HG03175 (cell line): ENCODE measurements around the gene AK8.

ENCODE experiments used
- ATAC-seq: cut with Tn5 transposase; IDR thresholded peaks from one replicate; pipeline ENCODE4 v1.9.1; 2021; ENCODE audit warnings: mild to moderate bottlenecking, moderate library complexity; ENCODE audit not compliant: unreplicated experiment

The AK8 gene

DNA sequence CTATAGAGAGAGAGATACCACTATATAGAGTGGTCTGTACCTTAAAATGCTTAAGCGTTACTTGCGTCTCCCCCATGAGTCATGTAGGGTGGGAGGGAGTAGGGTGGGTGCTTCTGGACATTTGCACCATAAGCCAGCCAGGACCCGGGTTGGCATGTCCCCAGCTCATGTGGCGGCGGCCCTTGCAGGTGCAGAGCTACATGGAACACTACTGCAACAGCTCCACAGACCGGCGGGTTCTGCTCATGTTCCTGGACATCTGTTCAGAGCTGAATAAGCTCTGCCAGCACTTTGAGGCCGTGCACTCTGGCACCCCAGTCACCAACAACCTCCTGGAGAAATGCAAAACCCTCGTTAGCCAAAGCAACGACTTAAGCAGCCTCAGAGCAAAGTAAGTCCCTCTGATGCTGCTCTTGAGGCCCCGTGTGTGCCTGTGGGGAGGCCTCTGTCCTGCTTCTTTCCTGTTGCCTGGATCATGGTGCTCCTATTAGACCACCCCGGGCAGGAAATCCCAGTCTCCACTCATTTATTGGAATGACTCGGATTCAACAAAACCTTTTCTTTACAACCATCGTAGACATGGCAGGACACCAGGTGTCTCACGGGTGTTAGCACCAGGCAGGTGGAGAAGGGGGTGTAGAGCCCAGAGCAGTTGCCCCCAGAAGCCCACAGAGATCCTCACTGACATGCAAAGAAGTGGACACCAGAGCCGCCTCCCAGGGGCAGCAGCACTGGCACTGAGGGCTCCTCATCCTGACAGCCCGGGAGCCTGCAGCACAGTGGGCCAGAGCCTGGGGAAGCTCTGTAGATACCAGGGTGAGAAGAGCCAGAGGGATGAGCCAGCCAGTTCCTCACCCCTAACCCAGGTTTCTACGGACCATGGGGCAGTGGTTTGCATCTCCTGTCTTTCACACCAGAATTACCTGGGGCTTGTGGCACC lies 9.4 kb upstream of the AK8 start:
- ATAC-seq: no peak

DNA sequence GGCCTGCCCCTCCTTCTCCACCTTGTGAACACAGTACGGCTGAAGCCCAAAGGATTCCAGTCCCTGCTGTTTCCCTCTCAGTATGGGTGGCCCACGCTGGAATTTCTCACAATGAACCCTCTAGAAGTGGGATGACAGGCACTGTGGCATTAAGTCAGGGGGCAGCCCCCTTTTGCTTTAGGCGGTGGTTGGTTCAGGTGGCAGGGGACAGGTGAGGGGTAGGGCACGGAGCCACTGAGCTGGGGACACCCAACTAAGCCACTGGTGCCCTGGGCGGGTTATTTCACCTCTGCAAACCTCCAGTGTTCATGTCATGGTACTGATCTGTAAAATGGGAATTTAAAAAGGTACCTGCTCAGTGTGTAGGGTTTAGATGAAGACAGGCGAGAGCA lies 8.2 kb upstream of the AK8 start:
- no peak for ATAC-seq

DNA sequence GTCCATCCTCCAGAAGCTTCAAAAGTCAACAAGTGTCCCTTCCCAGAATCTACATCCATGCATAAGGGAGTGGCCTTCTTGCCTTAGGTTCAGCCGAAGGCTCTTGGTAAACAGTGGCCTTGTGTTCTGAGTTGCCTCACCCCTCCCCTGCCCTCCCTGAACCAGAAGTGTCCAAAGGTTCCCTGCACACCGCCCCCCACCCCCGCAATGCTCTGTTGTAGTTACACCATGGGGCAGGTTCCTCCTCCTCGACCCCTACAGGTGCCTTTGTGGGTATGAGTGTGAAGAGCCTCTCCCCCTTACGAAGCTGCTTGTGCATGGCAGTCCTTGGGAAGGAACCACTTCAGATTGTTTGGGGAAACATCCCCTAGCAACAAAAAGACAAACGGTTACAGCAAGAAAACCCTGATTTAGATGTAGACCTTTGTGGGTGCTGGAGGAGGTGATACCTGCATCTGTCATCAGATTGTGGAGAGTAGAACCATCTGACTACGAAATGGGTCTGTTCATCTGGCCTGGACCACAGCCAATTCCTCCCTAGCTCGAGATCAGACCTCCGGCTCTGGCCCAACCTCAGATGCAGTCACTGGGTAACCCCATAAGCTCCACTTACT lies 7.7 kb upstream of the AK8 start:
- no peak for ATAC-seq

DNA sequence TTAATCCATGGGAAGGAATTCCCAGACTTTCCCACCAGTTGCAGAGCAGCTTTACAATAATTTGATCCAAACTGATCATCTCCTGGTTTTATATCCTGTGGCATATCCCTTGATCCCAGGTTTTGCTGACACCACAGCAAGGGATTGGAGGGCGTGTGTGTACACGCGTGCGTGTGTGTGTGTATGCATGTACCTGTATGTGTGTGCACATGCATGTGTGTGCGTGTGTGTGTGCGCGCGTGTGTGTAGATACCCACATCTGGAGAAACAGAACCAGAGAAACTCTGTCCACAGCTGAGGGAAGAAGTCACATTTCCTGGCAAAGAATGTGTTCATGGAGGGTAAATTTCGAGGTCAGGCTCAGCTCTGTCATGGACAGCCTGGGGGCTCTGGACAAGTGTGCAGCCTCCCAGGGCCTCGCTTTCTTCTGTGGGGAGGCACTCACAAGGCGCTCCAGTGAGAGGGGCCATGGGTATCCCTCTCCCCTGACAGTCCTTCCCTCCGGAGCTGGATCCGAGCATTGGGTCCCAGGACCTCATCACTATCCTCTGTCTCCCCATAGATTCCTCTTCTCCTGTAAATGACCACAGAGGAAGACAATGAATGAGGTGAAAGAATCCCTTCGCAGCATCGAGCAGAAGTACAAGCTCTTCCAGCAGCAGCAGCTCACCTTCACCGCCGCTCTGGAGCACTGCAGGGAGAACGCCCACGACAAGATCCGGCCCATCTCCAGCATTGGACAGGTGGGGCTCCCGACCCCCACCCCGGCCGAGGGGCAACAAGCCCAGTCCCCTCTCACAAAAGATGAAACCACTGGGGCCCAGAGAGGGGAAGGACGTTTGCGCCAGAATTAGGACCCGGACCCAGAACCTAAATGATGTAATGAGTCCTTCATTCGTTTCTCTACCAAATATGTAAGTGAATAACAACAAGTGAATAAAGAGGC lies 5.5 kb upstream of the AK8 start:
- ATAC-seq: no peak

DNA sequence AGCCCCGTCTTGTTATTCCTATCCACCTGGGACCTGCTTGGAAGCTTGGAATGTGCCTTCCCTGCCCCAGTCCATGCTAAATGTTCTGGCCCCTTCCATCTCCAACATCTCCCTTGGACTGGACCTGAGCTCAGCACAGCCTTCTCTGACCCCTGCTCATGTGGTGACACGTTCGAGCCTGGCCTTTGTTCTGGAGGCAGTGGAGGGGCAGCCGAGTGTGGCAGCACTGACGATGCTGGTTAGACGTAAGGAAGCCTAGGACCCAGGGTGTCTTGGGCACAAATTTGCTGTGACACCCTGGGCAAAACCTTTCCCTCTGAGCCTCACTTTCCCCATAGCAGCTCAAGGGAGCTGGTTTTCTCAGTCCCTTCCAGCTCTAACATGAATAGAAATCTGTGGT lies 4.5 kb upstream of the AK8 start:
- no peak for ATAC-seq

DNA sequence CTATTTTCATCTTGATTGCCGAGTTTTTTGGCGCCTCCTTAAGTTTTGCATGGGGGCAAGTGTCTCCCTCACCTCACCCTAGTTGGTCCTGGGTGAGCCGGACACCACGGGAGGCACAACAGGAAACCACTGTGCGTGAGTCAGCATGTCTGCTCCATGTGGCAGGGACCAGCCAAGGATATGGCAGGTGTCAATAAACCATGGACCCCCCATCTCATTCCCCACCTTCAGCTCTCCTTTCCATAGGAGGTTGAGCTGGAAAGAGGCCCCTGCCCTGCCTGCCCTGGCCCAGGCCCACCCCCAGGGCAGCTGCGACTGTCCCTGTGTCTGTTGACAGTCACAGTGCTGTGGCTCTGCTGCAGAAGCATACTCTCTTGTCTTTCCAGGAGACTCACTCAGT lies 3.7 kb upstream of the AK8 start:
- no peak for ATAC-seq

DNA sequence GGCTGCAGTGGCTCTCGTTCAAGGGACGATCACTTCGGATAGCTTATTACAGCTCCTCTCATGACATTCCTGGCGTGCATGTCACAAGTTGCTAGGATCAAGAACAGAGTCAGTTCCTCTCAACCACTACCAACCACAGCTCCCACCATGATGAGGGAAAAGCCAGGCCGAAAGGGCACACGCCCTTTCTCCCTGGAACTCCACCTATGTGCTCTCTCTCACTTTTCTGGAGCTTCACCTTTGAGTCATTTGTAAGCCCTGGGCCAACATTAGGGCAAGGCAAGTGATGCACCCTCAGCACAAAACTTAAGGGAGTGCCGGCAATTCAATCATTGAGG lies 2.2 kb upstream of the AK8 start:
- ATAC-seq: no peak

DNA sequence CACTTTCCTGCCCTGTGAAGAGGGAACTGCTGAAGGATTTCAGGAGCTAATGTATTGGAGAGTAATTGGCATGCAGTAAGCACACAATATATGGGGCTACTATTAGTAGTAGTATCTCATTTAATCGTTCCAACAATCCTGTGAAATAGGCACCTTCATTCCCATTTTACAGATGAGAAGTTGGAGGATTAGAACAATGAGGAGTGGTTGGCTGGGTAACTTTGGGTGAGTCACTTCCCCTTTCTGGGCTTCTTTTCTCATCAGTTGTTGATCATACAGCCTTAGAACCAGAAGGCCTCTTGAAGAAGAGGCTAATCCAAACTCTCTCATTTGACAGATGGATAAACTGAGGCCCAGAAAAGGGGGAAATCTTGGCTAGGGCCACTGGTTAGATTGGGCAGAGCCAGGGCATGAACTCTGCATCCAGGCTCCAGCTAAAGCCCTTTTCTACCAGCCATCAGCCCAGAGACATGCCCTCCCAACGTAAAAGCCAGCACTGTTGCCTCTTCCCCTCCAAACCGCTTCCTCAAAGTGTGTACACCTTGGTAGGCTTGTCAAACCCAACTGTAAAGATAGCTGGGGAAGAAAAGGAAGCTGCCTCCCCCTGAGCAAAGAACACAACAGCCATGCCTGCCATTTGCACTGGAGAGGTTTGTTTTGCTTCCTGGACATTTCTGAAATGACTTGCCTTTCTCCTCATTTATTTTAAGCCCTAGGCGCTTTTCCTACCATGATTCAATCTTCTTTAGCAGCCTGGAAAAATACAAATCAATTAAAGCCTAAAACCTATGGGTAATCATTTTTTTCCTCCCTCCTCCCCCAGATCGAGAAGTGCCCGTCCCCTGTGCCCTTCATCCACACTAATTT lies 1.6 kb upstream of the AK8 start:
- ATAC-seq: no peak

DNA sequence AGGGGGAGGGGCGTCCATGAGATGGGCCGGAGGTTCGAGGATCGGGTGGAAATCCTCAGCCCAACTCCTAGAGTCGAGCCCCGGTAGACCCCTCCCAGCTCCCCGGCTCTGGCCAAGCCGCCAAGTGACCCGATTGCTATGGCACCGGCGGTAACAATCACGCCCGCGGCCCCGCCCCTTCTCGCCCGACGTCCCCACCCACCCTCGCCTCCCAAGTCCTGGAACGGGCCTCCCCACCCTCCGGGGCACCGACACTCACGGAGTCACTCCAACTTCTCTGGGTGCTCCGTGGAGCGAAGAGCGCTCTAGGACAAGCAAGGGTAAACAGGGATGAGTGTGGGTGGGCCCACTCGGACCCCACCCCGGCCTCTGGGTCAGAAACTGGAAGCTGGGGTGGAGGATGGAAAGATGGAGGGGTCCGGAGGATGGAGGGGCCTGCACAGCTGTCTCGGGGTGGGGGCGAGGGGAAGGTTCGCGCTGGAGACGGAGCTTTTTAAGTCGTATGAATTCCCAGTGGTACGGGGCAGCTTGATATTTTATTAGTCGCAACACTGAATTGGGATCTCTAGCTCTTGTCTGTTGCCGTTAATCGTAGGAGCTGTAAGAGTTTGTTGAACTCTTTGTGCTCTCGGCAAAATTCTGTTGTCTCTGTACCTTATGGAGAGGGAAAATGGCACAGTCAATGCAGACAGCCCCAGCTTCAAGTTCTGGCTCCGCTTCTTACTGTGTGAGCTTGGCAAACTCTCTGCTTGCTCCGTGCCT lies 792 bp upstream of the AK8 start, which contains the start of gene SPACA9:
TSS of gene SPACA9 (plus strand) at position 204 of the 762 bp plus-strand sequence. CDS start 5,050 bp downstream, outside the sequence.
- ATAC-seq: no peak

DNA sequence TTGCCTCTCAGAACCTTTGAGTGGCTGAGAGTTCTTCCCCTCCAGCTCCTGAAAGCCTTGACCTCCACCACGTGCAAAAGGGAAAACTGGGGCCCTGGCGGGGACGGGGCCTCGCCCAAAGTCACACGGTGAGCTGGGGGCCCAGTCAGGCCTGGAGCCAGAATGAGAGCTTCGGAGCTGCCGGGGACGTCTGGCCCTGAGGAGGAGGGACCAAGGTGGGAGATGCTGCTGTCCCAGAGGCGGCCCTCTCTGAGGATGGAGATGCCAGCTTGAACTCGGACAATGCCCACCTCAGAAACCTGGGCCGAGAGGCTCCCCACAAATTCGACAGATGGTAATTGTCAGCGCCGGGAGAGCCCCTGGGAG lies 643 bp downstream of the AK8 start:
- no peak for ATAC-seq

DNA sequence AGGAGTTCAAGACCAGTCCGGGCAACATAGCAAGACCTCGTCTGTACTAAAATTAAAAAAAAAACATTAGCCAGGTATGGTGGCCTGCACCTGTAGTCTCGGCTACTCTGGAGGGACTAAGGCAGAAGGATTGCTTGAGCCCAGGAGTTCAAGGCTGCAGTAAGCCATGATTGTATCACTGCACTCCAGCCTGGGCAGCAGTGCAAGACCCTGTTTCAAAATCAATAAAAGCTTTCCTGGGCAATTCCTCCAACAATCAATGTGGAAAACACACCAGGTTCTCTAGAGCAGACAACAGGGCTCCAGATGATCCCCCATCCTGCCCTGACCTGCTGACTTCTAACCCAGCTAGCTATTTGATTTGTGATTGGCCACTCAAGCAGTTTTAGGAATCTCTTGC lies 1.2 kb downstream of the AK8 start:
- no peak for ATAC-seq

DNA sequence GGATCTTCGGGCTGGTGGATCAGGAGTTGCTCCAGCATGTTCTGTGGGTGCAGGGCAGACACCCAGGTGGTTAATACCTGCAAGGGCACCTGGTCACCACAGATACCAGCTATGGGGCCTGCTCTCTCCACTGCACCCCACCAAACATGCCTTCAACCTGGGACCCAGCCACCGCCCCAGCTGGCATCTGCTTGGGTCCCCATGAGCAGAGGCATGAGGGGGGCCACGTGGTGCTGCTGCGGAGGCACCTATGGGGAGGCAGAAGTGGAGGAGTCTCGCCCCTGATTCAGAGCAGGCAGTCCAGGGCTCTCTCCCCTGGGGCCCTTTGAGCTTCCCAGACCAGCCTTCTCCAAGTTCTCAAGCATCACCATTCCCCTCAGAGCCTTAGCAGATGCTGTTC lies 2.9 kb downstream of the AK8 start:
- no peak for ATAC-seq

DNA sequence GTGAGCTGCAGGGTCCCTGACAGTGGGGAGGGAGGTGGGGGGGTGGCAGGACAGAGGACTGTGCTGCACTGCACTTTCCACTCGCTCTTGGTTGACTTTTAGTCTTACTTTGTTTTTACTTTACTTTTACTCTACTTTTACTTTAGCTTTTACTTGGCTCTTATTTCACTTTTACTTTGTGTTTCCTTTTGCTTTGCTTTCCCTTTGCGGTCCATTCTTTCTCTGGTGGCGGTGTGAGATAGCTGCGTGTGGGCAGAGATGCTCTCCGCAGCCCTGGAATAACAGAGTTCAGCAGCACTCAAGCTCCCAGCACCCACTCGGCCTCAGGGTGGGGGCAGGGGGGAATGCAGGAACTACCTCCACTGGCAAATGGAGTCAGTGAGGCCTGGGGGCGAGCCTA lies 4.7 kb downstream of the AK8 start:
- ATAC-seq: no peak

DNA sequence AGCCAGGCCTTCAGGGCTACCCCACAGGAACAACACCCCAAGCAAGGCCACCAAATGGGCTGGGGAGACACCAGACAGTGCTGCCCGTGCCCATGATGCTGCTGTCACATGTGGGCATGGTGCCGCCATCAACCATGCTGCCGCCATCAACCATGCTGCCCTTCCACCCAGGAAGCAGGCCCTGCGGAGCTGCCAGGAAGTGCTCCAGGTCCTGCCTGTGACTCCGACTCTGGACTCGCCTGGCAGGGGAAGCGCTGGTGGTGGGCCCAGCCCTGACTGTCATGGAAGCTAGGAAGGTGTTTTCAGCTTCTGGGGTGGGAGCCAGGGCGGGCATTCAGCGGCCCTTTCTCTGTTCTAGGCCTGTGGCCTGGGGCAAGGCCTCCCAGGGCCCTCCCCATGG lies 8.8 kb downstream of the AK8 start:
- ATAC-seq: no peak

DNA sequence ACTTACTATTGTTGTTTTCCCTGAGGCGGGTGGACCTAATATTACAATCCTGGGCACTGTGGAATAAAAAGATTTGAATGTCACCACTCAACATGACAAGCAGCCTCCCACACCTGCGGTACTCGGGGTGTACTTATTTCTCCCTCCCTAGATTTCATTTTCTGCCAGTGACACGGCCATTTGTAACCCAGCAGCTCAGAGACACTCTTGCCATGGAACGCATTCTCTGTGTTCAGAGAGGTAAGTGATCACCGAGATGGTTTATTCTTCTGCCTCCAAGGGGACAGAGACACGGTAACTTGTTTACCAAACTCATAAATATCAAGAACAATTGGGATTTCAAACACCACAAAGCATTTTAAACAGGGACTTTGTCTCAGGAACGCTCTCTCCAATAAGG lies 11.2 kb downstream of the AK8 start:
- no peak for ATAC-seq

DNA sequence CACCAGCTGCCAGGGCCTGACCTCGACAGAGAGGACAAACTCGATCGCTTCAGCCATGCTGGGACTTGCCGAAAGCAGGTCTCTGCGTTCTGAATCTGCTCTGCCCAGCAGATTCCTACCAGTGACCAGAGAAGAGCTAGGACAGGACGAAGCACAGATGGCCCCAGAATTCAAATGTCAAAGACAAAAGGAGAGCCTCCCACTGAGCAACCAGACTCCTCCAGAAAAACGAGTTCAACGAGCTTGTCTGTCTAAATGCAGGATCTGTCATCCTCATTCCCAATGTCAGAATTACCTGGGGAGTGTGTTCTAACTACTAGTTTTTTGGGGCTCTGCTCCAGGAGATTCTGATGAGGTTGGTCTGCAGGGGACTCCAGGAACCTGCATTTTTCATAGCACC lies 13.4 kb downstream of the AK8 start:
- ATAC-seq: no peak

DNA sequence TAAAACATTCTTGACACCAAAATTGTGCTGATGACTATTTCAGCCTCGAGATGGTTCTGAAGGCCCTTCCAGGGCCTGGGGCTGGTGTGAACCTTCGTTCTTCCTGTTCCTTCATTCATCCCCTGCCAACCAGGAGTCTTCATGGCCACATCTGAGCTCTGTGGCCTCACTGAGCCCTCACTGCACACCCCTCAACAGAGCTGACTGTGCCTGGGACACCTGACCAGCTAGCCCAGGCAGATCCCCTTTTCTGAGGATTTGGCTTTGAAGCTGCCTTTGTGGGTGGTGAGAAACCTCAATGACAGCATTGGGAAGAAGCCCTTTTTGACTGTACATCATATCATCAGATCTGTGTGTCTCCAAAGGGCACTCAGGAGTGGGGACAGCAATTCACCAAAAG lies 13.8 kb downstream of the AK8 start:
- ATAC-seq: no peak

DNA sequence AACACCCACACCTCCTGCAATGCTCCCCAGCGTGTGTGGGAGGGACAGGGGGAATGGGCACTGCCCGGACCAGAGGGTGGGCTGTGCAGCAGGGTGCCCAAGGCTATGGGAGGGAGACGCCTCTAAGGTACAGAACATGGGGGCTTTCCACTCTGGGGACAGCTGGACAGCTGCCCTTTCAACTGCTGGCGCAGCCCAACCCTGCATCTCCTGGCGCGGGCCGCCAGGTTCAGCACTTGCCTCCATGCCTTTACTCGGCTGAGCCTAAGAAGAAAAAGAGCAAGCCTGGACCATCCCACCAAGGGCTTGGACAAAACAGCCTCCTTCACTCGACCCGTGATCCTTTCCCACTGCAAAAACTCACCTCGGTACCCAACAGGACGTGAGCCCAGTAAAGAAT lies 15.0 kb downstream of the AK8 start:
- no peak for ATAC-seq

DNA sequence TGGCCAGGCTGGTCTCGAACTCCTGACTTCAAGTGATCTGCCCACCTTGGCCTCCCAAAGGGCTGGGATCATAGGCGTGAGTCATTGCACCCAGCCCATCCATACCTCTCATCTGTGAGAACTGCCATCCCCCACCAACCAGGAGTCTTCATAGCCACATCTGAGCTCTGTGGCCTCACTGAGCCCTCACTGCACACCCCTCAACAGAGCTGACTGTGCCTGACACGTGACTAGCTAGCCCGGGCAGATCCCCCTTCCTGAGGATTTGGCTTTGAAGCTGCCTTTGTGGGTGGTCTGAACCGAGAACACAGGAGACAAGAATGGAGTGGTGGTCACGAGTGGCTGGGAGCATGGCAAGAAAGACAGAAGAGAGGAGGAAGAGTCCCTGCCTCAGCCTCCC lies 15.6 kb downstream of the AK8 start:
- ATAC-seq: no peak

DNA sequence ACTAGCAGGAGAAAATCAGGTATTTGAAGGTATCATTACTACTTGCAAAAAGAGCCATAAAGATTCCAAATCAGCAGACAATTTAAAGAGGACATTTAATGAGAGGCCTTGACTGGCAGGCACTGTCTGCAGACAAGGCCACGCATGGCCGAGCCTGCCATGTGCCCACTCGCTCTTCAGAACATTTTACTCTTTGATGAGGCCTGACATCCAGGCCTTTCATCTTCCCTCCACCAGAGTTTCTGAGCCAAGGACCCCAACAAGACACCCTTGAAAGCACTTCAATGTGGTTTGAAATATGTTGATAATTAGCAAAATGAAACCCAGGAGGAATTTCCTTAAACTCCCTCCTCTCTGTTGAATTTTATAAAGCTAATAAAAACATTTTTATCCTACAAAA lies 16.4 kb downstream of the AK8 start:
- no peak for ATAC-seq
